ENCODE results near the gene RREB1.

DNA sequence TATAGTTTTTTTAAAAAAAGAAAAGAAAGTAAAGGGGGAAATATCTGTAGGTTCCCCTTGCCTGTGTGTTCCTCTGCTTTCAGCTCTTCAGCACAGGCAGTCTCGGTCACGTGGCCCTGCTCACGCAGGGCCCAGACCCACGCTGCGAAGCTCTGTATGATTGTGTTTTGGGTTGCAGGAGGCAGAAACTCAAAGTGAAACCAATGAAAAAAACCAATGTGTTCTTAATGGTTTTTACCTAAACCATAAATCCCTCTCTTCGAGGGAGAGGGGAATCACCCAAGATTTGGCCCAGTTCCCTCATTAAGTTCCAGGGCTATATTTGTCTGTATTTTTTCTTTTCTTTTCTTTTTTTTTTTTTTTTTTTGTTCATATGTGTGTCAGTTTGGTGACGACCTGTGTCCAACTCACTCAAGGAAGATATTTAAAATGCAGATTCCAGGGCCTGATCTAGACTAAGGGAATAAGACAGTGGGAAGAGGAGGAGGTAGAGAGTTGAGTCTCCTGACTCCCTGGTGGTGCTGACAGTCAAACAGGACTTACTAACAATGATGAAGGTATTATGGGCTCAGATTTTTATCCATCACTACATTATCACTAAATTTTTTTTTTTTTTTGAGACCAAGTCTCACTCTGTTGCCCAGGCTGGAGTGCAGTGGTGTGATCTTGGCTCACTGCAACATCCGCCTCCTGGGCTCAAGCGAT is 33.8 kb upstream of the RREB1 start:
- TF ChIP-seq, protein P1, sequence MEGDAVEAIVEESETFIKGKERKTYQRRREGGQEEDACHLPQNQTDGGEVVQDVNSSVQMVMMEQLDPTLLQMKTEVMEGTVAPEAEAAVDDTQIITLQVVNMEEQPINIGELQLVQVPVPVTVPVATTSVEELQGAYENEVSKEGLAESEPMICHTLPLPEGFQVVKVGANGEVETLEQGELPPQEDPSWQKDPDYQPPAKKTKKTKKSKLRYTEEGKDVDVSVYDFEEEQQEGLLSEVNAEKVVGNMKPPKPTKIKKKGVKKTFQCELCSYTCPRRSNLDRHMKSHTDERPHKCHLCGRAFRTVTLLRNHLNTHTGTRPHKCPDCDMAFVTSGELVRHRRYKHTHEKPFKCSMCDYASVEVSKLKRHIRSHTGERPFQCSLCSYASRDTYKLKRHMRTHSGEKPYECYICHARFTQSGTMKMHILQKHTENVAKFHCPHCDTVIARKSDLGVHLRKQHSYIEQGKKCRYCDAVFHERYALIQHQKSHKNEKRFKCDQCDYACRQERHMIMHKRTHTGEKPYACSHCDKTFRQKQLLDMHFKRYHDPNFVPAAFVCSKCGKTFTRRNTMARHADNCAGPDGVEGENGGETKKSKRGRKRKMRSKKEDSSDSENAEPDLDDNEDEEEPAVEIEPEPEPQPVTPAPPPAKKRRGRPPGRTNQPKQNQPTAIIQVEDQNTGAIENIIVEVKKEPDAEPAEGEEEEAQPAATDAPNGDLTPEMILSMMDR (conservative IDR thresholded peaks at IDR 0.05; ENCODE audit: low read depth, low read length) = no peak
- no peak for TF ChIP-seq EZH2 (IDR thresholded peaks at IDR 0.05; ENCODE audit: borderline replicate concordance, low read depth, low read length, poor library complexity, severe bottlenecking)
